Activated CD4-positive, alpha-beta T cell treated with anti-CD3 and anti-CD28 coated beads, Interleukin-2, amount 10 ng/mL, durations not matched to agents 24 days and 14 days (primary cell): Measurements from ENCODE around the gene PIAS2. TPM values are rescaled to one million over a fixed set of nuclear protein-coding genes. Genes with fewer than 3 reads are reported as not detected.

ENCODE experiments used
- DNase-seq: peaks from one replicate; pipeline ENCODE4 v3.0.0; 2022
- H3K27ac Mint-ChIP-seq: one replicate; pipeline ENCODE4 v1.8.0; 2022; ENCODE audit warnings: mild to moderate bottlenecking, mixed read lengths
- H3K27me3 Mint-ChIP-seq: one replicate; pipeline ENCODE4 v1.8.0; 2022; ENCODE audit warnings: mixed read lengths
- H3K36me3 Mint-ChIP-seq: one replicate; pipeline ENCODE4 v1.8.0; 2022; ENCODE audit warnings: low read depth, mild to moderate bottlenecking, mixed read lengths
- H3K4me1 Mint-ChIP-seq: one replicate; pipeline ENCODE4 v1.8.0; 2021; ENCODE audit warnings: mixed read lengths
- H3K4me3 Mint-ChIP-seq: one replicate; pipeline ENCODE4 v1.8.0; 2022; ENCODE audit warnings: mild to moderate bottlenecking, moderate library complexity, mixed read lengths
- H3K9me3 Mint-ChIP-seq: one replicate; pipeline ENCODE4 v1.8.0; 2021; ENCODE audit warnings: mixed read lengths
- intact Hi-C: fragments of 100-400 bp; cut with micrococcal nuclease; formaldehyde crosslinking; loops from one replicate; pipeline ENCODE4 v1.15.1; 2023
- total RNA-seq: library from RNA; stranded (reverse); gene quantifications from 2 replicates; pipeline ENCODE4 v1.2.3, GENCODE V29; 2022

PIAS2 gene
- total RNA-seq, 1 donor from 2014 or later = 39.3 TPM

- Mint-ChIP-seq H3K27ac (no peak overlapping the region), H3K36me3 (no peaks in the 10 kb centered on the region), H3K4me1 (no peaks in the 10 kb centered on the region), H3K4me3 (no peak overlapping the region), H3K27me3 (no peaks in the 10 kb centered on the region), H3K9me3 (no peaks in the 10 kb centered on the region)
- intact Hi-C loops = no loop called here
- no peak for DNase-seq
Measured at GRCh38 chr18:46794607-46795006, 122.7 kb downstream of the PIAS2 start.

- Mint-ChIP-seq H3K4me1 (no peaks in the 10 kb centered on the region), H3K4me3 (no peak overlapping the region), H3K9me3 (no peaks in the 10 kb centered on the region), H3K36me3 (no peaks in the 10 kb centered on the region), H3K27me3 (no peaks in the 10 kb centered on the region), H3K27ac (no peak overlapping the region)
- intact Hi-C loops = no loop called here
- DNase-seq = no peak
Measured at GRCh38 chr18:46793565-46793964, 123.7 kb downstream of the PIAS2 start.

- peaks cover 2% of the 10 kb centered on the region for H3K27me3 Mint-ChIP-seq
- intact Hi-C loops = no loop called here
- H3K36me3 Mint-ChIP-seq = no peaks in the 10 kb centered on the region
- no peak overlapping the region for H3K27ac Mint-ChIP-seq
- peaks cover 3% of the 10 kb centered on the region for H3K9me3 Mint-ChIP-seq
- H3K4me3 Mint-ChIP-seq = no peak overlapping the region
- DNase-seq = no peak
- H3K4me1 Mint-ChIP-seq = no peaks in the 10 kb centered on the region
Measured at GRCh38 chr18:46789088-46789487, 128.2 kb downstream of the PIAS2 start.

GRCh38 chr18:46787674-46788073 is 129.6 kb downstream of the PIAS2 start:
- H3K4me3 Mint-ChIP-seq = no peak overlapping the region
- peaks cover 3% of the 10 kb centered on the region for H3K9me3 Mint-ChIP-seq
- no peaks in the 10 kb centered on the region for H3K36me3 Mint-ChIP-seq

GRCh38 chr18:46772357-46772756 is 144.9 kb downstream of the PIAS2 start:
- no peak for DNase-seq
- Mint-ChIP-seq H3K9me3 (no peaks in the 10 kb centered on the region), H3K36me3 (no peaks in the 10 kb centered on the region), H3K4me1 (no peaks in the 10 kb centered on the region), H3K27me3 (peaks cover under 1% of the 10 kb centered on the region), H3K4me3 (no peak overlapping the region), H3K27ac (no peak overlapping the region)
- intact Hi-C loops = no loop called here

More at GRCh38 chr18:46787674-46788073, 129.6 kb downstream of the PIAS2 start:
- no peak for DNase-seq
- H3K4me1 Mint-ChIP-seq = no peaks in the 10 kb centered on the region
- intact Hi-C loops = no loop called here
- no peak overlapping the region for H3K27ac Mint-ChIP-seq
- H3K27me3 Mint-ChIP-seq = peaks cover 2% of the 10 kb centered on the region

GRCh38 chr18:46771141-46771540 is 146.2 kb downstream of the PIAS2 start:
- Mint-ChIP-seq H3K36me3 (no peaks in the 10 kb centered on the region), H3K4me1 (no peaks in the 10 kb centered on the region), H3K4me3 (no peak overlapping the region), H3K27me3 (peaks cover 2% of the 10 kb centered on the region), H3K27ac (no peak overlapping the region), H3K9me3 (no peaks in the 10 kb centered on the region)
- no peak for DNase-seq
- intact Hi-C loops = no loop called here

GRCh38 chr18:46770708-46771107 is 146.6 kb downstream of the PIAS2 start:
- Mint-ChIP-seq H3K36me3 (no peaks in the 10 kb centered on the region), H3K4me1 (no peaks in the 10 kb centered on the region), H3K9me3 (no peaks in the 10 kb centered on the region), H3K4me3 (no peak overlapping the region), H3K27ac (no peak overlapping the region), H3K27me3 (peaks cover 2% of the 10 kb centered on the region)
- intact Hi-C loops = no loop called here
- DNase-seq = no peak

- no peaks in the 10 kb centered on the region for H3K9me3 Mint-ChIP-seq
- no peak overlapping the region for H3K4me3 Mint-ChIP-seq
- H3K27ac Mint-ChIP-seq = no peak overlapping the region
- intact Hi-C loops = no loop called here
- H3K36me3 Mint-ChIP-seq = no peaks in the 10 kb centered on the region
- peaks cover 7% of the 10 kb centered on the region for H3K27me3 Mint-ChIP-seq
- no peak for DNase-seq
- H3K4me1 Mint-ChIP-seq = no peaks in the 10 kb centered on the region
Measured at GRCh38 chr18:46768166-46768921, 149.0 kb downstream of the PIAS2 start.

GRCh38 chr18:46767217-46767616 is 150.1 kb downstream of the PIAS2 start:
- Mint-ChIP-seq H3K4me1 (no peaks in the 10 kb centered on the region), H3K27ac (no peak overlapping the region), H3K4me3 (no peak overlapping the region), H3K9me3 (no peaks in the 10 kb centered on the region), H3K27me3 (peaks cover 13% of the 10 kb centered on the region), H3K36me3 (no peaks in the 10 kb centered on the region)
- intact Hi-C loops = no loop called here
- DNase-seq = no peak

GRCh38 chr18:46764586-46764985 is 152.7 kb downstream of the PIAS2 start:
- Mint-ChIP-seq H3K27me3 (peaks cover 33% of the 10 kb centered on the region), H3K36me3 (no peaks in the 10 kb centered on the region), H3K4me1 (no peaks in the 10 kb centered on the region), H3K9me3 (no peaks in the 10 kb centered on the region), H3K4me3 (no peak overlapping the region), H3K27ac (no peak overlapping the region)
- intact Hi-C loops = no loop called here
- no peak for DNase-seq

- H3K4me3 Mint-ChIP-seq = no peak overlapping the region
- DNase-seq = no peak
- no peaks in the 10 kb centered on the region for H3K36me3 Mint-ChIP-seq
- no peak overlapping the region for H3K27ac Mint-ChIP-seq
- H3K27me3 Mint-ChIP-seq = peaks cover 53% of the 10 kb centered on the region
- H3K9me3 Mint-ChIP-seq = no peaks in the 10 kb centered on the region
- H3K4me1 Mint-ChIP-seq = peaks cover 2% of the 10 kb centered on the region
- intact Hi-C loops = no loop called here
Measured at GRCh38 chr18:46761059-46761769, 156.1 kb downstream of the PIAS2 start.

GRCh38 chr18:46759890-46760289 is 157.4 kb downstream of the PIAS2 start:
- Mint-ChIP-seq H3K4me1 (peaks cover 4% of the 10 kb centered on the region), H3K36me3 (no peaks in the 10 kb centered on the region), H3K27me3 (peaks cover 63% of the 10 kb centered on the region), H3K27ac (no peak overlapping the region), H3K9me3 (no peaks in the 10 kb centered on the region), H3K4me3 (no peak overlapping the region)
- intact Hi-C loops = loop anchor here (5.0 to 10.0 kb wide), 2 partner anchors 157 to 485 kb away; partner anchors contain the start of genes KATNAL2 and PIAS2
- no peak for DNase-seq

GRCh38 chr18:46756559-46757201 is 160.6 kb downstream of the PIAS2 start, which contains the start of gene ST8SIA5:
Gene ST8SIA5, minus strand, starts transcription at chr18:46757053. Its CDS starts 545 bp downstream, at chr18:46756508.
- intact Hi-C loops = loop anchor here (5.0 to 10.0 kb wide), 2 partner anchors 161 to 488 kb away; partner anchors contain the start of genes KATNAL2 and PIAS2
- Mint-ChIP-seq H3K9me3 (peaks cover 3% of the 10 kb centered on the region), H3K27ac (no peak within 1 kb of the TSS), H3K4me3 (peak within 1 kb of the TSS; percentile 73), H3K4me1 (peaks cover 9% of the 10 kb centered on the region), H3K36me3 (no peaks in the 10 kb centered on the region), H3K27me3 (peaks cover 66% of the 10 kb centered on the region)
- no peak for DNase-seq
